Prostate gland (tissue), 2 donors: ENCODE results near the gene SKOR1.

Experiments used
- CTCF ChIP-seq, 4 experiments: fragments of 200-600 bp in 2 of 4; fragments of 450-650 bp in 2 of 4; sonication (generic) in 2 of 4; IDR thresholded peaks; 1 replicate in 3 of 4; 2 replicates in 1 of 4; pipeline ENCODE4 v1.5.1; 2016 to 2019; ENCODE audit warnings: antibody characterized with exemption in 4 of 4, mild to moderate bottlenecking in 2 of 4, moderate library complexity in 2 of 4
- POLR2A ChIP-seq: fragments of 450-650 bp; IDR thresholded peaks from one replicate; pipeline ENCODE4 v1.6.1; 2016; ENCODE audit warnings: antibody characterized with exemption, mild to moderate bottlenecking

GRCh38 chr15:67829647-67830504 lies 4.6 kb downstream of the SKOR1 start:
- TF ChIP-seq POLR2A (no peak), CTCF (IDR thresholded peaks at IDR 0.05) (no peak)
